CD4-positive, alpha-beta T cell treated with Interleukin-21 for 1 hour (primary cell): Measurements from ENCODE around the gene RPS29.
"Not testable (repeated sequence)": the region's sequence is repeated elsewhere in the genome, so short reads cannot be mapped to it uniquely, and the experiment has no call there.

ENCODE experiments used
- DNase-seq: peaks from one replicate; pipeline ENCODE4 v3.0.0-alpha.2; 2020

The RPS29 gene

DNA sequence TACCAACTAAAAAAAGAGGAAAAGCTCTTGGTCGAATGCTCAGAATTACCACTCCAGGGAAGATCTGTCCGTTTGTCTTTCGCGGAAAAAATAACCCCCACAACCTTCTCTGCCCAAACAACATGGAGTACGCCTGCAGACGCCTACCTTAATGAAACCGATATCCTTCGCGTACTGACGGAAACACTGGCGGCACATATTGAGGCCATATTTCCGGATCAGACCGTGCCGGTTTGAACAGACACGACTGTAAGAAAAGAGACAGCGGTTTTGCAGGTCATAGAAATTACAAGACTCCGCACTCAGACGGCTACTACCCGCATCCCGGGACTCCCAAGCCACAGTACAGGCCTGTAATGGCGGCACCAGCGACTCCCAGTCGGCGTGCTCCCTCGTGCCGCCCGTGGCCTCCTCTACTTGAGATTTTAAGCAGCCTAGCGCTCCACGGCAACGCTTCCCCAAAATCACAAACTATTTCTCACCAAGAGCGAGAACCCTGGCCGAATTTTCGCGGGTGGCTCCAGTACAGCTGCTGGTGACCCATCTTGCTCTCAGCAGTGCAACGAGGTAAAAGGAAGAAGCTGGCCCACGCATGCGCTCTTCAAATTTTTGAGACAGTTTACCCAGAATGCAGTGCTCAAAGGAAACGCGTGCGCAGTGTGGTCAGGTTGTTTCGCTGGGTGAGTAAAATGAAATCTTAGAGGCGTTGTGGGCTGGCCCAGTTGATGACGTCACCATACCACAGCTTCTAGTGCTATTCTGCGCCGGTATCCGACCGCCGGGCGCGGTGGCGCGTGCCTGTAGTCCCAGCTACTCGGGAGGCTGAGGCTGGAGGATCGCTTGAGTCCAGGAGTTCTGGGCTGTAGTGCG, at the start of gene RPS29:
RPS29 (minus strand) TSS at position 578 of the 870 bp plus-strand sequence; CDS start at position 544, 34 bp downstream.
- peak; percentile 99 for DNase-seq

DNA sequence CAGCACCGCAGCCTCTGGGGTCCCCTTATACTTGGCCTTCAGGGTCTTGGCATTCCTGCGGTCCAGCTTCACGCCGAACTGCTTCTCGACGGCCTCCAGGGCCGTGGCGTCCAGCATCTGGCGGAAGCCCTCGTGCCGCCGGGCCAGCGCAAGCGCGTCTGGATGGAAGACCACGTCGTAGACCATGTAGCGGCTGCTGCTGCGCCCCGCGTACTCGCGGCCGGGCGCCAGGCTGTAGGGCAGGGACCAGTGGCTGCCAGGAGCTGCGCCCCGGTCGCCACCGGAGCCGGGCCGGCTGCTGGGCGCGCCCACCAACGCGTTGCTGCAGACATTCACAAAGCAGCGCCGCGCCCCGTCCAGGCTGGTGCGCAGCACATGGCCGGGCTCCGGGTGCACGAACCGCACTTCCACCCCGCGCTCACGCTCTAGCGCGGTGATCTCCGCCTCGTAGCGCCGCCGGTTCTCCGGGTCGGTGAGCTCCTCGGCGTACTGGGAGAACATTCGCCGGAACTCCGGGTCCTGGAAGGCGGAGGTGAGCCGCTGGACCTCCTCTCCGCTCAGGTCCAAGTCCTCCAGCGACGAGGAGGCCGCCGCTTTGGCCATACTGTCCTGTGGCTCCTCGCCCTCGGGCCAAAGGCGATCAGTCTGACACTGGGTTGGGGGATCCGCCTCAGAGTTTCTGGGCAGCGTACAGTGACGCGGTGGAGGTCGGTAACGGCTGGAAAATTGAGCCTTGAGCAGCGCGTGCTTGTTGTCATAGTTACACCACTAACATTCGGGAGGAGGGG, 48.6 kb upstream of the RPS29 start, which contains the start of gene DNAAF2:
DNAAF2 (minus strand) TSS at position 698 of the 788 bp plus-strand sequence; CDS start at position 603, 95 bp downstream.
- peak; percentile 82 for DNase-seq

DNA sequence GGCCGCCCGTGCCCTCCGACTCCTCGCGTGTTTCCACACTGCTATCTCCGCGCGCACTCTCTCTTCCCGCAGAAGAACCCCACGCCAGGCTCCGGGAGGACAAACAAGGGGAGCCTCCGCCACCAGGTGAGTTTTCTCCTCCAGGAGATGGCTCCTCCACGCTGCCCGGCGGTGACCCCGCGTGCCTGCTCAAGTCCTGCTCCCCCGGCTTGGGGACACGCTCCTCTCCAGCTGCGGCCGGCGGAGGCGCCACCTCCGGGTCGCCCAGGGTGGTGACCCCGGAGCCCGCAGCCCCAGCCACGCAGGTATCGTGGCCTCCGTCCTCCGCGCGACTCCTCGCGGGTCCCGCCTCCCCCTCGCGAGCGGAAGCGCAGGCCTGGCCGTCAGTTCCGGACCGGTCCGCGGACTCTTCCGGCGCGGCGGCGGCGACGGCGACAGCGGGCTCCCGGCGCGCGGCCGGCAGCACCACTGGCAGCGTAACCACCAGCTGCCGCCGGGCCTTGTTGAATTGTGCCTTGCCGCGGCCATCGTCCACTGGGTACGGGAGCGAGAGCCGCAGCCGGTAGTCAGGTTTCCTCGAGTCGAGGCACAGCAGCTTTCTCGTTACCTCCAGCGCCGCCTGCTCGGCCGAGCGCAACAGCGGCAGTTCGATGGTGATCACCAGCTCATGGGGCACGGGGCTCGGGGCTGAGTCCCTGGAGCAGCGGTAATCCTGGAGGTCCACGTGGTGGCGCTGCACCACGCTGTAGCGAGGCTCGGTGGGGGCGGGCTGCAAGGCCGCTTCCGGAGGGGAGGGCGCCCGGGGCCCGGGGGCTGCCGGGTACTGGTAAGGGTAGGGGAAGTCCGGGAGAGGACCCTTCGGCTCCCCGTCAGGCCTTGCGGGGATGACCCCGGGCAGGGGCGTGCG, 47.7 kb upstream of the RPS29 start:
- peak; percentile 95 for DNase-seq

DNA sequence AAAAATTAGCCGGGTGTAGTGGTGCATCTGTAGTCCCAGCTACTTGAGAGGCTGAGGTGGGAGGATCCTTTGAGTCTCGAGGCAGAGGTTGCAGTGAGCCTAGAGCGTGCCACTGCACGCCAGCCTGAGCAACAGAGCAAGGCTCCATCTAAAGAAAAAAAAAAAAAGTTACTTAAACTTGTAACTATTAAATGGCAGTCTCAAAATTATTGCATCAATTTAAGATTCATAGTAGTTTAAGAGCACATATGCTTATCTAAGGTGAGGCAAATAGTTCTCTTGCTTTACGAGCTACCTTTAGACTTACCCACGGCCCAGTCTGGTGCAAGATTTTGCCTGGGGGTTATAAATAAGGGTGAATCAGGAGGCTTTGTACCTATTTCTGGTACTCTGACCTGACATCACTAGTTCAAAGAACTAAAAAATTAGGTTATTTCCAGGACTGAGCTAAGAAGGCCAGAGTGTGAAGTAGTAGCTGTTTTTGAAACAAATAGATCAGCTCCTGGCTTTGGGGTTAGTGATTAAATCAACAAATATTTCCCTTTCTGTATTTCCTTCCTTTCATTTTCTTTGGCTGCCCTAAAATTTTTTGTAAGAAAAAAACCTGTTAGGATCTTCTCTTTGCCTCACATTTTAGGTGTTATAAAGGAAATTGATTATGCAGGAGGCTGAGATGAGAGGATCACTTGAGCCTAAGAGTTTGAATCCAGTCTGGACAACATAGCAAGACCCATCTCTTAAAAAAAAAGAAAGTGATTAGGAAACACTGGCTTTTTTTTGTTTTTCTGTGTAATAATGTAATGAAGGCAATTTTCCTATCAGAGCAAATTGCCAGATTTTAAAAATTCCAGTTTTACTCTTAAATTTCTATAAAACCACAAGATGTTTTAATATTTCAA, 38.0 kb upstream of the RPS29 start:
- peak; percentile 72 for DNase-seq

DNA sequence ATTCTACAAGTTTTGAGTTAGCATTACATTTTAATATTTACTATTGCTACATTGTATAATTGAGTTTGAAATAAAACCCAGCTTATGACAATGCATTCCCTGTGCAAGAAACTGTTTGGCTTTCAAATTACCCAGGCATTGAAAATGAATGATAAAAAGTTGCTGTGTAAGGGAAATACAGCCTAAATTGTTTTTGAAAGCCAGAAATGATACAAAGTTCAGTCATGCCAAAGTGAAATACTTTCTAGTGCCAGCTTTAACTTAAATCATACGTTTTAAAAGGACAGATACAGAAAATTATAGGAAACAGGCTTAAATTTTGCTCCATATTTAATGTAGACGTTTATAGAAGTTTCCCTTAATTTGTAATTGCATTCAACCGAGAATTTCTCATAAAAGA, 37.2 kb upstream of the RPS29 start:
- no peak for DNase-seq

DNA sequence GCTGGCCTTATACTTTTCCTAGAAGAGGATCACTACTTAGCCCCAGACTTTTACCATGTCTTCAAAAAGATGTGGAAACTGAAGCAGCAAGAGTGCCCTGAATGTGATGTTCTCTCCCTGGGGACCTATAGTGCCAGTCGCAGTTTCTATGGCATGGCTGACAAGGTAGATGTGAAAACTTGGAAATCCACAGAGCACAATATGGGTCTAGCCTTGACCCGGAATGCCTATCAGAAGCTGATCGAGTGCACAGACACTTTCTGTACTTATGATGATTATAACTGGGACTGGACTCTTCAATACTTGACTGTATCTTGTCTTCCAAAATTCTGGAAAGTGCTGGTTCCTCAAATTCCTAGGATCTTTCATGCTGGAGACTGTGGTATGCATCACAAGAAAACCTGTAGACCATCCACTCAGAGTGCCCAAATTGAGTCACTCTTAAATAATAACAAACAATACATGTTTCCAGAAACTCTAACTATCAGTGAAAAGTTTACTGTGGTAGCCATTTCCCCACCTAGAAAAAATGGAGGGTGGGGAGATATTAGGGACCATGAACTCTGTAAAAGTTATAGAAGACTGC, 35.9 kb upstream of the RPS29 start:
- no peak for DNase-seq

DNA sequence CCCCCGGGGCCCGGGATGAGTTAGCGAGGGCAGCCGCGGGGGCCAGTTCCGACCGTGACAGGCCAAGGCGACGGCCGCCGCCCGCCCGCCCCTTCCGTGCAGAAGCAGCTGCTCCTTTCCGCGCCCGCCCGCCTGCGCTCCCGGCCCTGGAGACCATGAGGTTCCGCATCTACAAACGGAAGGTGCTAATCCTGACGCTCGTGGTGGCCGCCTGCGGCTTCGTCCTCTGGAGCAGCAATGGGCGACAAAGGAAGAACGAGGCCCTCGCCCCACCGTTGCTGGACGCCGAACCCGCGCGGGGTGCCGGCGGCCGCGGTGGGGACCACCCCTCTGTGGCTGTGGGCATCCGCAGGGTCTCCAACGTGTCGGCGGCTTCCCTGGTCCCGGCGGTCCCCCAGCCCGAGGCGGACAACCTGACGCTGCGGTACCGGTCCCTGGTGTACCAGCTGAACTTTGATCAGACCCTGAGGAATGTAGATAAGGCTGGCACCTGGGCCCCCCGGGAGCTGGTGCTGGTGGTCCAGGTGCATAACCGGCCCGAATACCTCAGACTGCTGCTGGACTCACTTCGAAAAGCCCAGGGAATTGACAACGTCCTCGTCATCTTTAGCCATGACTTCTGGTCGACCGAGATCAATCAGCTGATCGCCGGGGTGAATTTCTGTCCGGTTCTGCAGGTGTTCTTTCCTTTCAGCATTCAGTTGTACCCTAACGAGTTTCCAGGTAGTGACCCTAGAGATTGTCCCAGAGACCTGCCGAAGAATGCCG, 35.1 kb upstream of the RPS29 start:
- no peak for DNase-seq

DNA sequence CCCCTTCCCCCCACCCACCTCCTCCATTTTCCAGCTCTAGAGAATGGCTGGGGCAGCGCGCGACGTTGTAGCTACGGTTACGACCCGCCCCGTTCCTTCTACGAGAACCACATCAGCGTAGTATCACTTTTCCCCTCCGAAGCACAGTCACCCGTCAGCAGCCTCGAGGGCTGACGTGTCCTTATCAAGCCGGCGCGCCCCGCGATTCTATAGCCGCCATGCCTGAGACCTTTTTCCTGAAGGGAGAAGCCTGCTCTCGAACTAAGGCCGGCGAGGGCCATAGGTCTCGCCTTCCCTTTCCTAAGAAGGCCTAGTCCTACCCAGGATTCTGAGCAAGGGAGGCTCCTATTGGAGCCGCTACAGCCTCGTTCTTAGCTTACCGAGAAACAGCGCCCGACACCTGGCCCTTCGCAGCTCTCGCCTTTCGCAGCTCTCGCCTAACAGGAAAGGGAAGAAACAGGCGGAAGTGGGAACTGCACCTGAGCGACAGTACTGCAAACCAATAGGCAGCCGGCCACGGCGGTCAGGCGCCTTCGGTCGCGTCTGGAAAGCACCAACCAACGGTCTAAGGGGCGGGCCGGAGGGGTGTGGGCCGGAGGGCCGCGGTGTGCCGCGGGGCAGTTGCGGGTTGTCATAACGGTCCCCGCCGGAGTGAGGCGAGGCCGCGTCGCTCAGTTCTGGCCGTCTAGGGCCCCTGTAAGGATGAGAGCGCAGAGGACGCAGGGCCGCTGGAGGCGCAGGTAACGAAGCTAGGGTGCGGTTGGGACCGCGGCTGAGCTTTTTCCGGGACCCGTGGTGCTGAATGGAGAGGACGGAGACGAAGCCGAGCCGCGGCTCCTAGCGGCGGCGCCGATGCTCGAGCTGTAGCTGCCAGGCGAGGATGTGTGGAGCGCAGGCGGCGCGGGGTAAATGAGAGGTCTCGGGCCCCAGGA, 34.3 kb upstream of the RPS29 start, which contains the start of the genes MGAT2 and RPL36AL:
MGAT2 (plus strand) TSS at position 618 of the 932 bp plus-strand sequence. CDS start 470 bp downstream, outside the sequence.
RPL36AL (minus strand) TSS at position 445 of the 932 bp plus-strand sequence. CDS start 1,522 bp downstream, outside the sequence.
- peak; percentile 95 for DNase-seq

DNA sequence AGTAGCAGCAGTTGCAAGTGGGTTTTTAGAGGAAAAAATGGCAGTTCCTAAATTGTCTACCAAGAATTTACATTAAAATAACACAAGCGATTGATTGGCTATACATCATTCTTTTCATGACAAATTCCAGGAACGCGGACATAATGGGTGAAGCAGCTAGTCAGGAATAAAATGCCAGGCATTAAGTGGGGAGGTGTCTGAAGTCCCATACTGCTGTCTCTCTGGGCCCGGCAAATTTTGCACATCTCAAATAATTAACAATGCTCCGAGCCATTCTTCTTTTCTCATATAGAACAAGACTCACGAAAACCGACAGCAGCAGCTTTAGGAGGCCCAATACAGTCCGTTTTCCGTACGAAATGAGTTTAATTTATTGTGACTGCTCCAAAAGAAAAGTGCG, 33.5 kb upstream of the RPS29 start:
- DNase-seq, result no peak

DNA sequence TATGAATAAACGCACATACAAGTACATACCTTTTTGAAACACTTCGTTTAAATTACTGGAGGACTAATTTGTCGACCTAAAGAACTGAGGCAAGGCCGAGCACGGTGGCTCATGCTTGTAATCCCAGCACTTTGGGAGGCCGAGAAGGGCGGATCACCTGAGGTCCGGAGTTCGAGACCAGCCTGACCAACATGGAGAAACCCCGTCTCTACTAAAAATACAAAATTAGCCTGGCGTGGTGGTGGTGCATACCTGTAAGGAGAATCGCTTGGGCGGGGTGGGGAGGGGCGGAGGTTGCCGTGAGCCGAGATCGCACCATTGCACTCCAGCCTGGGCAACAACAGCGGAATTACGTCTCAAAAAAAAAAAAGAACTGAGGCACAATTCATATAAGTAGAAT, 33.1 kb upstream of the RPS29 start:
- DNase-seq, result not testable (repeated sequence)

DNA sequence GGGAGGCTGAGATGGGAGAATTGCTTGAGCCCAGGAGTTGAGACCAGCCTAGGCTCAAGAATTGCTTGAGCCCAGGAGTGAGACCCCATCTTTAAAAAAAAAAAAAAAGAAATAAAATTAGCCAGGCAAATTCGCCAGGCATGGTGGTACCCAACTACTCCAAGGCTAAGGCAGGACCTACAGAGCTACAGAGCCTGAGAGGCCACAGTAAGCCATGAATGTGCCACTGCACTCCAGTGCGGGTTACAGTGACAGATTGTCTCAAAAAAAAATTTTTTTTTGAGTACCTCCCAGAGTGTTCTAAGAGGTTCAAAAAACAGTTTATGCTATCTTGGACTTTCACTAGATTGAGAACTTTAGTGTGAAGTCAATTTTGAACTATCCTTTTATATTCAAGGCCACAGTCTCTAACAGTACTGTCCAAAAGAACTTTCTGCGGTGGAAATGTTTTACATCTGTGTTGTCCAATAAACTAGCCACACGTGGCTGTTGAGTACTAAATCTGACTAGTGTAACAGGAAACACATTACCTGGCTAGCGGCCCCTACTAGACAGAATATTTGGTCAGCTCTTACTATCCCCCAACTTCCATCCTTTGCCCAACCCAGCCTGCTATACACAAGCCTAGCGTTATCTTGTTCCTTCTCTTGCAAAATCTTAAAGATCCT, 31.8 kb upstream of the RPS29 start:
- no peak for DNase-seq

DNA sequence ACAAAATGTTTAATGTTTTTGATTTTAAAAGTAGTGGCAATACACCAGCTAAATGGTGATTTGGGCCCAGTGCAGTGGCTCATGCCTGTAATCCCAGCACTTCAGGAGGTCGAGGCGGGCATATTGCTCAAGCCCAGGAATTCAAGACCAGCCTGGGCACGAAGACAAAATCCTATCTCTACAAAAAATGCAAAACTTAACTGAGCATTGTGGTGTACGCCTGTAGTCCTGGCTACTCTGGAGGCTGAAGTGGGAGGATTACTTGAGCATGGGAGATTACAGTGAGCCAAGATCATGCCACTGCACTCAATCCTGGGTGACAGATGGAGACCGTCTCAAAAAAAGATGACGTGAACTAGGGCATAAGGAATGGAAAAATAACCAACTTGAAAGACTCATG, 29.6 kb upstream of the RPS29 start:
- DNase-seq, result no peak

DNA sequence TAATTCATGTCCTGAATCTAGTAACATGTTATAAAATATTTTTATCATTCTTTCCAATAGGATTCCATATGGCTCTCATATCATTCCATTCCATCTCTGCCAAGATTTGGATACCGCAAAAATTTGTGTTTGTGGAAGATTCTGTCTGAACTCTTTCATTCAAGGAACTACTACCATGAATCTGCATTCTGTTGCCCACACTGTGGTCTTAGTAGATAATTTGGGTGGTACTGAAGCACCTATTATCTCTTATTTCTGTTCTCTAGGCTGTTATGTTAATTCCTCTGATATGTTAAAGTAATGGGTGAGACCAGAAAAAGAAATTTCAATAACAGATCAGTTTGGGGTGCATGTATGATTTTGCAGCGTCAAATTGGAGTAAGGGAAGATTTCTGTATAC, 28.0 kb upstream of the RPS29 start:
- no peak for DNase-seq

DNA sequence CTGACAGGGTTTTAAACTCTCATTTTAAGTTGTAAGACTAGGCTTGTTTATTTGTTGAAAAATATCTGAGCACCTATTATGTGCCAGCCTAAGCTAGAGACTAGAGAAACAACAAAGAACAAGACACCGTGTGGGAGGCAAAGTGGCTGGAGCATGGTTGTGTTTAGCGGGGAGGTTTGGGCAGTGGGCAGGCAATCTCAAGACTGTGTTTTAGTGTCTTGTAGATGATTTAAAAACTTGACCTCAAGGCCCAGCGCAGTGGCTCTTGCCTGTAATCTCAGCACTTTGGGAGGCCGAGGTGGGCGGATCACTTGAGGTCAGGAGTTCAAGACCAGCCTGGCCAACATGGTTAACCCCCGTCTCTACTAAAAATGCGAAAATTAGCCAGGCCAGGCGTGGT, 26.5 kb upstream of the RPS29 start:
- DNase-seq, result no peak

DNA sequence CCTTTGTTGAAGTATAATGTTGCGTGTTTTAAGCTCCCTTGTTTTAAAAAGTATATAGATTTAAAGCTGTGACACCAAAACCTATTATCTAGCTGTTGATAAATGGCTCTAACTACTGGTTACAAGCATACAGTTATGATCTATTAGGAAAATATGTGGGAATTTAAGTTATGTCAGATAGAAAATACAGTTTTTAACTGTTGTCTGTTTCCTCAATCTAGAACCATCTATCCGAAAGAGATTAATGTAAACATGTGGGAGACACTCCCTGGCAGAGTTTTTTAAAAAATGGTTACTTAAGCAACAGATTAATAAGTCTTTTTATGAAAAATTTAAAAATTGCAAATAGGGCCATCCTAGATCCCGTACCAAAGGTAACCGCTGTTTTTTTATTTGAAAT, 26.1 kb upstream of the RPS29 start:
- no peak for DNase-seq

DNA sequence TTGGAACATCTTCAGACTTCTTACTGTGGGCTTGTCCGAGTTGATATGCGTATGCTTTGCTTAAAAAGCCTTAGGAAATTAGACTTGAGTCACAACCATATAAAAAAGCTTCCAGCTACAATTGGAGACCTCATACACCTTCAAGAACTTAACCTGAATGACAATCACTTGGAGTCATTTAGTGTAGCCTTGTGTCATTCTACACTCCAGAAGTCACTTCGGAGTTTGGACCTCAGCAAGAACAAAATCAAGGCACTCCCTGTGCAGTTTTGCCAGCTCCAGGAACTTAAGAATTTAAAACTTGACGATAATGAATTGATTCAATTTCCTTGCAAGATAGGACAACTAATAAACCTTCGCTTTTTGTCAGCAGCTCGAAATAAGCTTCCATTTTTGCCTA, 21.4 kb upstream of the RPS29 start:
- DNase-seq, result no peak

DNA sequence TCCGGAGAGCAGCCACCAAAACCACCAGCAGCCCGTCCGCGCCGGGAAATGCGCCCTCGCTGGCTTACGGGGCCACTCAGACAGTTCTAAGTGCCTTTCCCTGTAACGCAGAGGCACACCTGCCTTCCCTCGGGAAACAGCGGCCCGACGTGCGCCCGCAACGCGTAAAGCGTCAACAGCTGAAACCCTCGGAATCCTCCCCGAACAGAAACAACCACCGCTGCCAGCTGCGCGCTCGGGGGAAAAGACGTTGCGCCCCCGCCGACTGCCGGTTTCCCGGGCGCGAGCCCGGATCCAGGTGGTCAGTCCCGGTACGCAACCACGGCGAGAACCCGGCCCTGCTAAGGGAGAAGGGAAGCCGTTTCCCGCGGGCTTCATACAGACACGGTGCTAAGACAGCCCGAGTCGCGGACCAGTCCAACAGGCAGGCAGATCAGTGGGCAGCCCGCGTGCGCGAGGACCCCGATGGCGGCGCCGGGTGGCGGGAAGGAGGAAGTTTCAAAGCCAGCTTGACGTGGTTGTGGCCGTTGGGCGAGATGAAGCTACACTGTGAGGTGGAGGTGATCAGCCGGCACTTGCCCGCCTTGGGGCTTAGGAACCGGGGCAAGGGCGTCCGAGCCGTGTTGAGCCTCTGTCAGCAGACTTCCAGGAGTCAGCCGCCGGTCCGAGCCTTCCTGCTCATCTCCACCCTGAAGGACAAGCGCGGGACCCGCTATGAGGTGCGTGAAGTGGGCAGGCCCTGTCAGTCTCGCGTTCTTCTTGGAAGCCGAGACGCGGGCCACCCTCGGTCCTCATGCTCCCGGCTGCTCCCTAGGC, 12.5 kb upstream of the RPS29 start, which contains the start of gene LRR1:
LRR1 (plus strand) TSS at position 456 of the 816 bp plus-strand sequence; CDS start at position 537, 81 bp downstream.
- DNase-seq, result peak; percentile 87

DNA sequence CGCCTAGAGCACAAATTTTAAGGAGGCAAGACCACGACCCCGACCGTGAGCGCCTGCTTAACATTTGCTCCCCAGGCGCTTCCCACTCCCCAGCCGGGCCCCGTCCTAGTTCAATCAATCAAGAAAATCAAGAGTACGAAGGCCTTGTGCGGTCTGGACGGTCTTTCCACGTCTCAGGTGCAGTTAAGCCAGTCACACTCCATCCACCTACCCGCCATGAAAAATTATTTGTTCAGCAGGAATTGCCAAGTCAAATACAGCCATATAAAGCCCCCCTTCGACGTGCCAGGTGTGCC, 12.0 kb upstream of the RPS29 start:
- no peak for DNase-seq
